Fibroblast of pulmonary artery (primary cell): ENCODE results near the gene IKZF4.
"Not testable (repeated sequence)": the region's sequence is repeated elsewhere in the genome, so short reads cannot be mapped to it uniquely, and the experiment has no call there.

Experiments used
- DNase-seq: peaks from one replicate; pipeline ENCODE4 v3.0.0-alpha.2; 2010; ENCODE audit warnings: low read depth
- H3K4me3 ChIP-seq: replicated peaks from 2 replicates; pipeline ENCODE4 v1.5.1; 2011; ENCODE audit warnings: low read depth, mild to moderate bottlenecking, control low read depth, low read length, moderate library complexity
- CTCF ChIP-seq: IDR thresholded peaks from 2 replicates; pipeline ENCODE4 v1.5.1; 2011; ENCODE audit warnings: mild to moderate bottlenecking, control low read depth, low read length, inconsistent platforms; ENCODE audit errors: missing control alignments

Gene IKZF4

GRCh38 chr12:55978393-55978792 lies 42.5 kb upstream of the IKZF4 start:
- no peak for DNase-seq
- no peak overlapping the region for H3K4me3 ChIP-seq
- TF ChIP-seq CTCF, result no peak

- TF ChIP-seq CTCF, result no peak
- H3K4me3 ChIP-seq, result no peak overlapping the region
- no peak for DNase-seq
Observed at GRCh38 chr12:55979069-55979468, 41.8 kb upstream of the IKZF4 start.

- DNase-seq, H3K4me3 ChIP-seq: not testable (repeated sequence)
Observed at GRCh38 chr12:55981882-55982281, 39.0 kb upstream of the IKZF4 start.

- peak; percentile 82 for DNase-seq
- no peak for TF ChIP-seq CTCF
- no peak overlapping the region for H3K4me3 ChIP-seq
Observed at GRCh38 chr12:55982319-55982936, 38.4 kb upstream of the IKZF4 start.

- H3K4me3 ChIP-seq, result no peak overlapping the region
- no peak for TF ChIP-seq CTCF
- no peak for DNase-seq
Observed at GRCh38 chr12:55983232-55983842, 37.5 kb upstream of the IKZF4 start.

- H3K4me3 ChIP-seq, result no peak overlapping the region
- TF ChIP-seq CTCF, result no peak
- no peak for DNase-seq
Observed at GRCh38 chr12:55984861-55985260, 36.0 kb upstream of the IKZF4 start.

GRCh38 chr12:55985341-55985740 lies 35.5 kb upstream of the IKZF4 start:
- H3K4me3 ChIP-seq, result no peak overlapping the region
- no peak for TF ChIP-seq CTCF
- no peak for DNase-seq

GRCh38 chr12:55985976-55986375 lies 34.9 kb upstream of the IKZF4 start:
- H3K4me3 ChIP-seq, DNase-seq: not testable (repeated sequence)
